Thoracic aorta (tissue), 2 donors: ENCODE measurements around the gene PBX3. TPM values are rescaled to one million over a fixed set of nuclear protein-coding genes. Genes with fewer than 3 reads are reported as not detected.
A peak's percentile ranks its signal among the peaks of the same experiment; 100 is the strongest.

Experiments
- ATAC-seq: fragments of 150-250 bp; one replicate; pipeline ENCODE4 v1.8.0; 2017; ENCODE audit warnings: low read depth; ENCODE audit not compliant: insufficient number of reproducible peaks, low FRiP score
- DNase-seq: peaks from one replicate; pipeline ENCODE4 v3.0.0-alpha.2; 2020; ENCODE audit warnings: low spot score
- H3K27ac ChIP-seq, 2 donors: fragments of 200-600 bp; sonication (generic); 1 replicate in 1 of 2; 2 replicates in 1 of 2; pipeline ENCODE4 v1.5.1; 2016; ENCODE audit warnings: mild to moderate bottlenecking in 2 of 2, moderate library complexity in 2 of 2
- H3K27me3 ChIP-seq: fragments of 200-600 bp; sonication (generic); replicated peaks from 2 replicates; pipeline ENCODE4 v1.6.0; 2016; ENCODE audit warnings: mild to moderate bottlenecking; ENCODE audit not compliant: insufficient read depth
- H3K36me3 ChIP-seq: fragments of 200-600 bp; sonication (generic); one replicate; pipeline ENCODE4 v1.5.1; 2016
- H3K4me1 ChIP-seq, 2 donors: fragments of 200-600 bp; sonication (generic); 1 replicate in 1 of 2; 2 replicates in 1 of 2; pipeline versions ENCODE4 v1.5.1 to v1.6.0; 2016; ENCODE audit warnings: low read depth in 2 of 2, mild to moderate bottlenecking in 1 of 2; ENCODE audit not compliant: control insufficient read depth in 1 of 2
- H3K4me3 ChIP-seq: fragments of 200-600 bp; sonication (generic); 2 replicates; pipeline ENCODE4 v1.5.1; 2016; ENCODE audit warnings: mild to moderate bottlenecking
- H3K9me3 ChIP-seq: fragments of 200-600 bp; sonication (generic); 2 replicates; pipeline ENCODE4 v1.5.1; 2016
- total RNA-seq, 2 donors: library from RNA; depleted of rRNA; stranded (reverse); fragments of >200 nt; gene quantifications; one replicate each; pipeline versions ENCODE4 v1.1.0 to v1.2.3, GENCODE V29; 2016
- TF ChIP-seq, protein P1 (sequence below): fragments of 200-600 bp; sonication (generic); IDR thresholded peaks from one replicate; pipeline ENCODE4 v1.5.1; 2019; ENCODE audit warnings: antibody characterized with exemption

The PBX3 gene
- total RNA-seq, 2 donors from 2014 or later: 23.9 to 34.8 TPM

DNA sequence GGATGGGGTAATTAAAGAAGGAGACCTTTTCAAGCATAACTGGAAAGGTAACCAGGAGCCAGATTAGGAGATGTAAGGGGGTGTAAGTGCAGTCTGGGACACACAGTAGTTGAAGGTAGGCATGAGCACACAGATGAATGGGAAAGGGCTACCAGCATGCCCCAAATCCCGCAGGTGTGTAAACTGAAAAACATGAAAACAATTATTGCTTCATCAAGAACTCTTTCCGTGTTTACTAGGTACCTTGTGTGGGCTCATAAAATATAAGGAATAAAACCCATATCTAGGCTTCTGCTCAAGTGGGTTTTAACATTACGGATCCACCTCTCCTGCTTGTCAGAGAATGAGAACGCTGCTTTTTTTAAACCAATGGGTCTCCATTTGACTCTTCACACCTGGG is 41.3 kb upstream of the PBX3 start:
- Histone ChIP-seq H3K4me1 (peaks cover 15 to 23% of the 10 kb centered on the region in 2 donors), H3K4me3 (peak overlapping the region; percentile 97), H3K9me3 (no peaks in the 10 kb centered on the region), H3K36me3 (no peaks in the 10 kb centered on the region), H3K27me3 (no peaks in the 10 kb centered on the region), H3K27ac (no peak overlapping the region)
- TF ChIP-seq, protein P1, sequence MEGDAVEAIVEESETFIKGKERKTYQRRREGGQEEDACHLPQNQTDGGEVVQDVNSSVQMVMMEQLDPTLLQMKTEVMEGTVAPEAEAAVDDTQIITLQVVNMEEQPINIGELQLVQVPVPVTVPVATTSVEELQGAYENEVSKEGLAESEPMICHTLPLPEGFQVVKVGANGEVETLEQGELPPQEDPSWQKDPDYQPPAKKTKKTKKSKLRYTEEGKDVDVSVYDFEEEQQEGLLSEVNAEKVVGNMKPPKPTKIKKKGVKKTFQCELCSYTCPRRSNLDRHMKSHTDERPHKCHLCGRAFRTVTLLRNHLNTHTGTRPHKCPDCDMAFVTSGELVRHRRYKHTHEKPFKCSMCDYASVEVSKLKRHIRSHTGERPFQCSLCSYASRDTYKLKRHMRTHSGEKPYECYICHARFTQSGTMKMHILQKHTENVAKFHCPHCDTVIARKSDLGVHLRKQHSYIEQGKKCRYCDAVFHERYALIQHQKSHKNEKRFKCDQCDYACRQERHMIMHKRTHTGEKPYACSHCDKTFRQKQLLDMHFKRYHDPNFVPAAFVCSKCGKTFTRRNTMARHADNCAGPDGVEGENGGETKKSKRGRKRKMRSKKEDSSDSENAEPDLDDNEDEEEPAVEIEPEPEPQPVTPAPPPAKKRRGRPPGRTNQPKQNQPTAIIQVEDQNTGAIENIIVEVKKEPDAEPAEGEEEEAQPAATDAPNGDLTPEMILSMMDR: no peak
- DNase-seq (no peak), ATAC-seq (no peak)

DNA sequence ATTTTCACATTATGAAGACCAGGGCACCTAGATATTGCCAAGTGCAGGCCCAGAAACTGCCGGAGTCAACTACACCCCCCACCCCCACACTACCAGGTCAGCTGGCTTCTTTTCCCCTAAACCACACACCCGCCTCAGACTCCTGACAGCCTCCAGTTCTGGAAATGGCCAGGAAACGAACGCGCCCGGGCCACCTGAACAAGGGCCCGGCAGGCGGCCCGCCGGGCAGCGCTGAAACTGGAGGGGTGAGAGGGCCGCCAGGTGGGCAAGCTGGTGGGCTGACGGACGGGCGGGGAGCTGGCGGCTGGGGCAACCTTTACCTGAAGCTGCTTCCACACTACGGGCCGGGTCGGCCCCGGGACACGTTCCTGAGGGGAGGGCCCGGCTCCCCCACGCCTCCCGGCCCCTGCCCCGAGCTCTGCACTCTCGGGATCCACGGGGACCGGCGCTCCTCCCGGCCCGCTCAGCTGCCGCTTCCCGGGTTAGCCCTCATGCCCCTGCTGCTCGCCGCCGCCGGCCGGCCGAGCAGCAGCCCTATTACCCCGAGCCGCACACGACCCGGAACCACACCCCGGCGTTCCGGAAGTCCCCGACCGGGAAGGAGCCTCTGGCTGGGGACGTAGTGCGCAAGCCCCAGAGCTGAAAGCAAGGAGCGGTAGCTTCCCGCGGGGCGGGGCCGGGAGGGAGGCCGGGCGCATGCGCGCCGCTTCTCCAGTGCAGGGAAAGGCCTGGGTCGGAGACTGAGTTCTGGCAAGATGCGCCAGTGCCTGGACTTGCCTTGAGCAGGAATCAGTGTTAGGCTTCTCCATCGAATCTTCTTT is 40.3 kb upstream of the PBX3 start, which contains the start of gene MAPKAP1:
Gene MAPKAP1 (minus strand): TSS at position 558 of the 821 bp plus-strand sequence. CDS start 34,634 bp downstream, outside the sequence.
- H3K36me3 ChIP-seq: no peaks in the 10 kb centered on the region
- ATAC-seq (peak; percentile 94), DNase-seq (peak; percentile 77)
- TF ChIP-seq, protein P1: no peak
- H3K9me3 ChIP-seq: no peaks in the 10 kb centered on the region
- H3K4me3 ChIP-seq: peak within 1 kb of the TSS; percentile 97
- H3K27me3 ChIP-seq: no peaks in the 10 kb centered on the region
- H3K27ac ChIP-seq: peak within 1 kb of the TSS; percentile 40 to 66
- H3K4me1 ChIP-seq: peaks cover 15 to 23% of the 10 kb centered on the region in 2 donors

DNA sequence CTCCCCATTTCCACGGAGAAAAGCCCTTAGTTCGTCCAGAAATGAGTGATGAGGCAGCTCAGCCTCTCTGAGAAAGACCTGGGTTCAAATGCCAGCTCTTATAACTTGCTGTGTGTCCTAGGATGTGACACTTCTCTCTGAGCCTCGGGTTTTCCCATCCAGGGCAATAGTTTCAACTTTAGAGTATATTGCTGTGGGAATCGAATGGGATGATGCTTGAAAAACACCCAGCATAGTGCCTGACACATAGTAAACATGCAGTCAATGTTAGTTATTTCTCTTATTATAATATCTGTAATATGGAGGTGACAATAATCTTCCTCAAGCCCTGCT is 39.7 kb upstream of the PBX3 start:
- ATAC-seq (no peak), DNase-seq (no peak)
- Histone ChIP-seq H3K4me3 (peak overlapping the region; percentile 97), H3K27me3 (no peaks in the 10 kb centered on the region), H3K36me3 (no peaks in the 10 kb centered on the region), H3K27ac (peak overlapping the region; percentile 40 to 66), H3K4me1 (peaks cover 15 to 23% of the 10 kb centered on the region in 2 donors), H3K9me3 (no peaks in the 10 kb centered on the region)
- TF ChIP-seq, protein P1: no peak

DNA sequence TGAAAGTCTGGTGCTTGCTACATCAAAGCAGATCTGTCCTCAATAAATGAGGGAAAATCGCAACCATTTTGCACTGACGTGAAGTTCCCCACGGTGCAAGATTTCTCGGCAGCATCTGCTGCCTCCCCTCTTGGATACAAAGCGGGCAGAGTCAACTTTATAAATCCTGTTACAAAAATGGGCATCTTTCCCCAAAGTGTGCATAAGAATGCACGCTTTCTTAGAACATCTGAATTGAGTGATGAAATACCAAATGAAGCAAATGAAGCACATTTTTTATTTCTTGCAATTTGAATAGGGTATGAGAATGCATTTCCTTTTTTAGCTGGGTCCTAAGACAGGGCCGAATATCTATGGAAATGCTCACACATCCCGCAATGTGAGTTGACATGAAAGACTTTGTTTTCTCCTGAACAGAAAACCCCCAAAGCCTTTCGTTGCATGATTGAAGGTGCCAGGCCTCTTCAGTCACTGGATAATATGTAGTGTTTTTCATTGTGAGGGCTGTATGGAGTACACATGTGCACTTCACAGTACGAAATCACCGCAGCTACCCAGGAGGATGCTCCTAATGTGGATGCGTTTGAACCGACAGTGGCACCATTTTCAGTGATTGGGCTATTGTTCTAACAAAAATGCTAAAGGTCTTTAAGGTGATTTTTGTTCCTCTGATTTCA is 20.6 kb upstream of the PBX3 start:
- Histone ChIP-seq H3K4me3 (no peak overlapping the region), H3K36me3 (no peaks in the 10 kb centered on the region), H3K27ac (no peak overlapping the region), H3K4me1 (no peaks in the 10 kb centered on the region), H3K27me3 (no peaks in the 10 kb centered on the region), H3K9me3 (no peaks in the 10 kb centered on the region)
- no peak for ATAC-seq
- TF ChIP-seq, protein P1: no peak
- no peak for DNase-seq

DNA sequence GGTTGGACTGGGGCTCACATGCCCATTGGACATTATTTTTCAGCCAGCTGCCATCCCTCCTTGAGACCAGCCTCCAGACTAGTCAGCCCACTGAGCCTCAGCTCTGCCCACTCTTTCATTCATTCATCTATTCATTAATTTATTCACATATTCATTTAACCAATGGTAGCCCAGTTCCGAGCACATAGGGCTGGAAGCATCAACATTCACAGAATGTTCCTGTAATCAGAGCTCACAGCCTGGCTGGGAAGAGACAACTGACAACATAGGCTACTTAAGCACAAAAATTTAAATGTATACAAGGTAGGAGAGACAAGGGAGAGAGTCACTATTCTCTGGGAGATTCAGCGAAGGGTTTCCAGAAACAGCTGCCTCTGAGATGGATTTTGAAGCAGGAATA is 17.0 kb upstream of the PBX3 start:
- Histone ChIP-seq H3K9me3 (no peaks in the 10 kb centered on the region), H3K4me3 (no peak overlapping the region), H3K4me1 (no peaks in the 10 kb centered on the region), H3K27me3 (no peaks in the 10 kb centered on the region), H3K36me3 (no peaks in the 10 kb centered on the region), H3K27ac (no peak overlapping the region)
- no peak for DNase-seq
- TF ChIP-seq, protein P1: no peak
- no peak for ATAC-seq
